Lower leg skin (tissue), 3 donors: ENCODE data around the gene MRPS30.
"Not testable (repeated sequence)": the region's sequence is repeated elsewhere in the genome, so short reads cannot be mapped to it uniquely, and the experiment has no call there.

Experiments used
- CTCF ChIP-seq, 3 donors: fragments of 450-650 bp; IDR thresholded peaks; one replicate each; pipeline ENCODE4 v1.5.1; 2016; ENCODE audit warnings: antibody characterized with exemption in 3 of 3, mild to moderate bottlenecking in 3 of 3, moderate library complexity in 2 of 3
- POLR2A ChIP-seq, 2 donors: fragments of 450-650 bp; IDR thresholded peaks; one replicate each; pipeline ENCODE4 v1.6.1; 2016 to 2017; ENCODE audit warnings: antibody characterized with exemption in 2 of 2, mild to moderate bottlenecking in 1 of 2, moderate library complexity in 1 of 2

DNA sequence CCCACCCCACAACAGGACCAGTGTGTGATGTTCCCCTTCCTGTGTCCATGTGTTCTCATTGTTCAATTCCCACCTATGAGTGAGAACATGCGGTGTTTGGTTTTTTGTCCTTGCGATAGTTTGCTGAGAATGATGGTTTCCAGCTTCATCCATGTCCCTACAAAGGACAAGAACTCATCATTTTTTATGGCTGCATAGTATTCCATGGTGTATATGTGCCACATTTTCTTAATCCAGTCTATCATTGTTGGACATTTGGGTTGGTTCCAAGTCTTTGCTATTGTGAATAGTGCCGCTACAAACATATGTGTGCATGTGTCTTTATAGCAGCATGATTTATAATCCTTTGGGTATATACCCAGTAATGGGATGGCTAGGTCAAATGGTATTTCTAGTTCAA, 15.9 kb downstream of the MRPS30 start:
- TF ChIP-seq CTCF, POLR2A (IDR thresholded peaks at IDR 0.05): not testable (repeated sequence)
